WTC11 (cell line): ENCODE results near the gene KRT23. TPM values are rescaled to one million over a fixed set of nuclear protein-coding genes. Genes with fewer than 3 reads are reported as not detected.

Experiments used
- ATAC-seq: fragments of 200-7000 bp; cut with Tn5 transposase; 2 replicates; pipeline ENCODE4 v1.10.0; 2021; ENCODE audit warnings: mild to moderate bottlenecking, moderate library complexity
- CTCF ChIA-PET: fragments of 300-600 bp; sonication (Branson Sonifier 250); formaldehyde crosslinking; loops from one replicate; lab custom pipeline; 2021; ENCODE audit warnings: antibody characterized with exemption; lab: Charles Lee
- POLR2A ChIA-PET: fragments of 350-600 bp; sonication (Branson Sonifier 250); formaldehyde crosslinking; loops from one replicate; lab custom pipeline; 2021; ENCODE audit warnings: antibody characterized with exemption; lab: Charles Lee
- DNase-seq: peaks from one replicate; pipeline ENCODE4 v3.0.0; 2021; ENCODE audit warnings: low spot score
- H3K27ac Mint-ChIP-seq: 2 replicates; pipeline ENCODE4 v1.8.0; 2021; ENCODE audit warnings: mixed read lengths
- H3K27me3 Mint-ChIP-seq: 2 replicates; pipeline ENCODE4 v1.8.0; 2021; ENCODE audit warnings: low read depth, mild to moderate bottlenecking, moderate library complexity, mixed read lengths
- H3K36me3 Mint-ChIP-seq: 2 replicates; pipeline ENCODE4 v1.8.0; 2021; ENCODE audit warnings: mixed read lengths
- H3K4me1 Mint-ChIP-seq: 2 replicates; pipeline ENCODE4 v1.8.0; 2022; ENCODE audit warnings: mixed read lengths
- H3K4me3 Mint-ChIP-seq: 2 replicates; pipeline ENCODE4 v1.8.0; 2021; ENCODE audit warnings: mild to moderate bottlenecking, moderate library complexity, mixed read lengths
- H3K9me3 Mint-ChIP-seq: 2 replicates; pipeline ENCODE4 v1.8.0; 2021; ENCODE audit warnings: mixed read lengths
- CDX4 ChIP-seq: fragments of 250-450 bp; sonication (Bioruptor Pico); IDR thresholded peaks from 2 replicates; pipeline ENCODE4 v1.9.0; 2021; ENCODE audit warnings: moderate library complexity, mild to moderate bottlenecking, inconsistent platforms, borderline replicate concordance
- E2F4 ChIP-seq: sonication (generic); formaldehyde crosslinking; IDR thresholded peaks from 2 replicates; pipeline ENCODE4 v1.8.1; 2022; ENCODE audit warnings: low read depth, mild to moderate bottlenecking, moderate library complexity, missing genetic modification reagents, borderline replicate concordance
- E2F5 ChIP-seq: sonication (generic); formaldehyde crosslinking; IDR thresholded peaks from 2 replicates; pipeline ENCODE4 v1.8.1; 2022; ENCODE audit warnings: mild to moderate bottlenecking, moderate library complexity, missing genetic modification reagents
- EMX1 ChIP-seq: fragments of 250-450 bp; sonication (Bioruptor Pico); IDR thresholded peaks from 2 replicates; pipeline ENCODE4 v1.8.0; 2021; ENCODE audit warnings: mild to moderate bottlenecking
- IRF2 ChIP-seq: sonication (generic); formaldehyde crosslinking; IDR thresholded peaks from 2 replicates; pipeline ENCODE4 v1.8.0; 2022; ENCODE audit warnings: low read depth, missing genetic modification reagents, borderline replicate concordance
- MAX ChIP-seq: sonication (generic); formaldehyde crosslinking; IDR thresholded peaks from 2 replicates; pipeline ENCODE4 v1.8.0; 2022; ENCODE audit warnings: mild to moderate bottlenecking, missing genetic modification reagents
- MXD4 ChIP-seq: fragments of 250-450 bp; sonication (Bioruptor Pico); IDR thresholded peaks from 2 replicates; pipeline ENCODE4 v1.8.0; 2021; ENCODE audit warnings: mild to moderate bottlenecking, moderate library complexity, borderline replicate concordance
- NR1H2 ChIP-seq: sonication (generic); formaldehyde crosslinking; IDR thresholded peaks from 2 replicates; pipeline ENCODE4 v1.9.0; 2021; ENCODE audit warnings: mild to moderate bottlenecking, moderate library complexity, missing genetic modification reagents
- OVOL2 ChIP-seq: fragments of 250-450 bp; sonication (Bioruptor Pico); IDR thresholded peaks from 2 replicates; pipeline ENCODE4 v1.9.0; 2021; ENCODE audit warnings: mild to moderate bottlenecking, borderline replicate concordance
- PRDM15 ChIP-seq: sonication (generic); formaldehyde crosslinking; IDR thresholded peaks from 2 replicates; pipeline ENCODE4 v1.8.0; 2022; ENCODE audit warnings: missing genetic modification reagents
- SMAD4 ChIP-seq: sonication (generic); formaldehyde crosslinking; IDR thresholded peaks from 2 replicates; pipeline ENCODE4 v1.8.0; 2022; ENCODE audit warnings: mild to moderate bottlenecking, missing genetic modification reagents
- SP1 ChIP-seq: sonication (generic); formaldehyde crosslinking; conservative IDR thresholded peaks from 2 replicates; pipeline ENCODE4 v1.8.1; 2022; ENCODE audit warnings: missing genetic modification reagents
- ZBTB21 ChIP-seq: sonication (generic); formaldehyde crosslinking; IDR thresholded peaks from 2 replicates; pipeline ENCODE4 v1.8.1; 2023; ENCODE audit warnings: mild to moderate bottlenecking, missing genetic modification reagents, borderline replicate concordance
- ZNF416 ChIP-seq: fragments of 250-450 bp; sonication (Bioruptor Pico); IDR thresholded peaks from 2 replicates; pipeline ENCODE4 v1.9.0; 2021; ENCODE audit warnings: mild to moderate bottlenecking, inconsistent platforms
- total RNA-seq: library from RNA; stranded (reverse); gene quantifications from 3 replicates; pipeline ENCODE4 v1.2.3, GENCODE V29; 2021
- TF ChIP-seq, protein P1 (sequence below): fragments of 200-600 bp; IDR thresholded peaks from 2 replicates; pipeline ENCODE4 v1.8.0; 2022; ENCODE audit warnings: antibody characterized with exemption
- TF ChIP-seq, protein P2 (sequence below): sonication (generic); formaldehyde crosslinking; IDR thresholded peaks from 2 replicates; pipeline ENCODE4 v1.8.1; 2022; ENCODE audit warnings: missing genetic modification reagents, borderline replicate concordance
- TF ChIP-seq, protein P3 (sequence below): fragments of 250-450 bp; sonication (Bioruptor Pico); IDR thresholded peaks from 2 replicates; pipeline ENCODE4 v1.9.0; 2021; ENCODE audit warnings: mild to moderate bottlenecking, borderline replicate concordance
- TF ChIP-seq, protein P4 (sequence below): fragments of 250-450 bp; sonication (Bioruptor Pico); conservative IDR thresholded peaks from 2 replicates; pipeline ENCODE4 v1.9.0; 2021; ENCODE audit warnings: mild to moderate bottlenecking

The KRT23 gene
- total RNA-seq, 1 experiment from 2014 or later, result not detected

GRCh38 chr17:40950176-40950575, 12.7 kb upstream of the KRT23 start (continued):
- TF ChIP-seq IRF2 (CRISPR knock-in tag), result no peak
- TF ChIP-seq NR1H2 (CRISPR knock-in tag), result no peak
- no peak for TF ChIP-seq CDX4
- no peak for TF ChIP-seq ZNF416 (CRISPR knock-in tag)
- no peak for TF ChIP-seq E2F4
- no peak for TF ChIP-seq MAX (CRISPR knock-in tag)
- no peak for TF ChIP-seq OVOL2 (CRISPR knock-in tag)
- no peak for TF ChIP-seq PRDM15 (CRISPR knock-in tag)
- TF ChIP-seq, protein P1, sequence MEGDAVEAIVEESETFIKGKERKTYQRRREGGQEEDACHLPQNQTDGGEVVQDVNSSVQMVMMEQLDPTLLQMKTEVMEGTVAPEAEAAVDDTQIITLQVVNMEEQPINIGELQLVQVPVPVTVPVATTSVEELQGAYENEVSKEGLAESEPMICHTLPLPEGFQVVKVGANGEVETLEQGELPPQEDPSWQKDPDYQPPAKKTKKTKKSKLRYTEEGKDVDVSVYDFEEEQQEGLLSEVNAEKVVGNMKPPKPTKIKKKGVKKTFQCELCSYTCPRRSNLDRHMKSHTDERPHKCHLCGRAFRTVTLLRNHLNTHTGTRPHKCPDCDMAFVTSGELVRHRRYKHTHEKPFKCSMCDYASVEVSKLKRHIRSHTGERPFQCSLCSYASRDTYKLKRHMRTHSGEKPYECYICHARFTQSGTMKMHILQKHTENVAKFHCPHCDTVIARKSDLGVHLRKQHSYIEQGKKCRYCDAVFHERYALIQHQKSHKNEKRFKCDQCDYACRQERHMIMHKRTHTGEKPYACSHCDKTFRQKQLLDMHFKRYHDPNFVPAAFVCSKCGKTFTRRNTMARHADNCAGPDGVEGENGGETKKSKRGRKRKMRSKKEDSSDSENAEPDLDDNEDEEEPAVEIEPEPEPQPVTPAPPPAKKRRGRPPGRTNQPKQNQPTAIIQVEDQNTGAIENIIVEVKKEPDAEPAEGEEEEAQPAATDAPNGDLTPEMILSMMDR, result no peak
- TF ChIP-seq SMAD4 (CRISPR knock-in tag), result no peak

- CTCF ChIA-PET, result interaction anchor here (1.1 kb wide), 1 partner anchor 14 kb away, joined by 4 read pairs; no protein-coding TSS in a partner anchor
- 0 out of 2 replicates have a peak, but pooled peaks cover 2% of the 10 kb centered on the region for H3K4me1 Mint-ChIP-seq
- no peaks in the 10 kb centered on the region for H3K9me3 Mint-ChIP-seq
- POLR2A ChIA-PET, result no interaction called here
- H3K27me3 Mint-ChIP-seq, result no peaks in the 10 kb centered on the region
- H3K27ac Mint-ChIP-seq, result peak overlapping the region; percentile 23; the same call in 1 of the 2 replicates
- H3K4me3 Mint-ChIP-seq, result no peak overlapping the region
- DNase-seq, result no peak
- no peak for ATAC-seq
- no peaks in the 10 kb centered on the region for H3K36me3 Mint-ChIP-seq
- no peak for TF ChIP-seq ZBTB21 (CRISPR knock-in tag)
- no peak for TF ChIP-seq EMX1 (CRISPR knock-in tag)
- TF ChIP-seq, protein P2, sequence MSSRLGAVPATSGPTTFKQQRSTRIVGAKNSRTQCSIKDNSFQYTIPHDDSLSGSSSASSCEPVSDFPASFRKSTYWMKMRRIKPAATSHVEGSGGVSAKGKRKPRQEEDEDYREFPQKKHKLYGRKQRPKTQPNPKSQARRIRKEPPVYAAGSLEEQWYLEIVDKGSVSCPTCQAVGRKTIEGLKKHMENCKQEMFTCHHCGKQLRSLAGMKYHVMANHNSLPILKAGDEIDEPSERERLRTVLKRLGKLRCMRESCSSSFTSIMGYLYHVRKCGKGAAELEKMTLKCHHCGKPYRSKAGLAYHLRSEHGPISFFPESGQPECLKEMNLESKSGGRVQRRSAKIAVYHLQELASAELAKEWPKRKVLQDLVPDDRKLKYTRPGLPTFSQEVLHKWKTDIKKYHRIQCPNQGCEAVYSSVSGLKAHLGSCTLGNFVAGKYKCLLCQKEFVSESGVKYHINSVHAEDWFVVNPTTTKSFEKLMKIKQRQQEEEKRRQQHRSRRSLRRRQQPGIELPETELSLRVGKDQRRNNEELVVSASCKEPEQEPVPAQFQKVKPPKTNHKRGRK, result no peak
- TF ChIP-seq SP1 (CRISPR knock-in tag), result no peak
- TF ChIP-seq E2F5 (CRISPR knock-in tag), result no peak
- TF ChIP-seq, protein P3, sequence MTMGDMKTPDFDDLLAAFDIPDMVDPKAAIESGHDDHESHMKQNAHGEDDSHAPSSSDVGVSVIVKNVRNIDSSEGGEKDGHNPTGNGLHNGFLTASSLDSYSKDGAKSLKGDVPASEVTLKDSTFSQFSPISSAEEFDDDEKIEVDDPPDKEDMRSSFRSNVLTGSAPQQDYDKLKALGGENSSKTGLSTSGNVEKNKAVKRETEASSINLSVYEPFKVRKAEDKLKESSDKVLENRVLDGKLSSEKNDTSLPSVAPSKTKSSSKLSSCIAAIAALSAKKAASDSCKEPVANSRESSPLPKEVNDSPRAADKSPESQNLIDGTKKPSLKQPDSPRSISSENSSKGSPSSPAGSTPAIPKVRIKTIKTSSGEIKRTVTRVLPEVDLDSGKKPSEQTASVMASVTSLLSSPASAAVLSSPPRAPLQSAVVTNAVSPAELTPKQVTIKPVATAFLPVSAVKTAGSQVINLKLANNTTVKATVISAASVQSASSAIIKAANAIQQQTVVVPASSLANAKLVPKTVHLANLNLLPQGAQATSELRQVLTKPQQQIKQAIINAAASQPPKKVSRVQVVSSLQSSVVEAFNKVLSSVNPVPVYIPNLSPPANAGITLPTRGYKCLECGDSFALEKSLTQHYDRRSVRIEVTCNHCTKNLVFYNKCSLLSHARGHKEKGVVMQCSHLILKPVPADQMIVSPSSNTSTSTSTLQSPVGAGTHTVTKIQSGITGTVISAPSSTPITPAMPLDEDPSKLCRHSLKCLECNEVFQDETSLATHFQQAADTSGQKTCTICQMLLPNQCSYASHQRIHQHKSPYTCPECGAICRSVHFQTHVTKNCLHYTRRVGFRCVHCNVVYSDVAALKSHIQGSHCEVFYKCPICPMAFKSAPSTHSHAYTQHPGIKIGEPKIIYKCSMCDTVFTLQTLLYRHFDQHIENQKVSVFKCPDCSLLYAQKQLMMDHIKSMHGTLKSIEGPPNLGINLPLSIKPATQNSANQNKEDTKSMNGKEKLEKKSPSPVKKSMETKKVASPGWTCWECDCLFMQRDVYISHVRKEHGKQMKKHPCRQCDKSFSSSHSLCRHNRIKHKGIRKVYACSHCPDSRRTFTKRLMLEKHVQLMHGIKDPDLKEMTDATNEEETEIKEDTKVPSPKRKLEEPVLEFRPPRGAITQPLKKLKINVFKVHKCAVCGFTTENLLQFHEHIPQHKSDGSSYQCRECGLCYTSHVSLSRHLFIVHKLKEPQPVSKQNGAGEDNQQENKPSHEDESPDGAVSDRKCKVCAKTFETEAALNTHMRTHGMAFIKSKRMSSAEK (CRISPR knock-in tag), result no peak
- no peak for TF ChIP-seq MXD4 (CRISPR knock-in tag)
- no peak for TF ChIP-seq NR1H2 (CRISPR knock-in tag)
- TF ChIP-seq, protein P4, sequence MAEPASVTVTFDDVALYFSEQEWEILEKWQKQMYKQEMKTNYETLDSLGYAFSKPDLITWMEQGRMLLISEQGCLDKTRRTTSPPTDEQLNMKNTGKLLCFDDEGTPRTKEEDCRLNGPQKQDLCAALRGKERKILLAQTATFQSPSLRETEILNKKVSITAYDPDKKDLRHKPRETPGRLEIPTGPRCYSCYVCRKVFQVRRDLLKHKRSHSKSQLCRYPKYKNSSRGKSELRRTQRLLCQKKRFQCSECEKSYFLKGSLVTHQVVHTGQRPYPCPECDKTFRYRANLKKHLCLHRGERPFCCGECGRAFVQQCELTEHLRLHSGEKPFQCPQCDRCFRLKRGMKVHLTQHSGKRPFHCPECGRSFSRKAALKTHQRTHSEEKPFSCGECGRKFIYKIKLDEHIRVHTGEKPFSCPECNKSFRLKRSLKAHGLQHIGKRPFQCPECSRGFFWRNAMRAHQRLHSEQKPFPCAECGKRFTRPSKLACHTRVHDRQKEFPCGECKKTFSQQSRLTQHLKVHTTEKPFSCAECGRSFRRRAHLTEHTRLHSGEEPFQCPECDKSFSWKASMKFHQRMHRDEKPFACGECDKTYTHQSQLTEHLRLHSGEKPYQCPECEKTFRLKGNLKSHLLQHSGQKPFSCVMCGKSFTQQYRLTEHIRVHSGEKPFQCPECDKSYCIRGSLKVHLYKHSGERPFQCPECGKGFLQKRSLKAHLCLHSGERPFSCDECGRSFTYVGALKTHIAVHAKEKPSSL (CRISPR knock-in tag), result no peak
These were observed 12.0 kb upstream of the KRT23 start for GRCh38 chr17:40949418-40949817.
